ENCODE data around the gene NRIP3. TPM values are rescaled to one million over a fixed set of nuclear protein-coding genes. Genes with fewer than 3 reads are reported as not detected.
A peak's percentile ranks its signal among the peaks of the same experiment; 100 is the strongest.

Gene NRIP3
- total RNA-seq, 2 donors from 2014 or later, result 2.2 to 2.4 TPM

DNA sequence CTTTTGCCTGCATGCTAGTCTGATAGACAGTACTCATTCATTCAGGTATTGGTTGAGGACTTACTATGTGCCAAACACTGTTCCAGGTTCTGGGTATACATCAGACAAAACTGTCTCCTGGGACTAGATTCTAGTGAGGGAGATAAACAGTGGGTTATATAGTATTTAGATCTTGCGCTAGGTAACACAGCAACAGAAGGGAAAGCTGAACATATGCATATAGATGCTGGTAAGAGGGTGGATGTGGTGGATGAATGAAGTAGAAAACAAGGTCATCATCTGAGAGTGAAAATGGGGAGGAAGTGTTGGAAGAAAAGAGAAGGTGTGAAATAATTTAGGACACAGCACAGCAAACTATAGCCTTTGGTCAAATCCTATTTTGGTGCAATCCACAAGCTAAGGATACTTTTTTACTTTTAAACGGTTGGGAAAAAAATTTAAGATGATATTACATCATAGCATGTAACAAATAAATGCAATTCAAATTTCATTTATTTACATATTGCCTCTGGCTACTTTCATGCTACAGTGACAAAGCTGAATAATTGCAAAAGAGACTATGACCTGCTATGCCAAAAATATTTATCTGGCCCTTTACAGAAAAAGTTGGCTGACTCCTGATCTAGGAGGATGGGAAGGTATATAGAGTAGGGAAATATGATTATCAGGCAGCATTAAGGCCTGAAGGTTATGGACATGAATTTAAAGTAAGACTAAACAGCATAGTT is 32.4 kb downstream of the NRIP3 start:
- Mint-ChIP-seq H3K4me3 (no peak overlapping the region), H3K27me3 (no peaks in the 10 kb centered on the region), H3K4me1 (no peaks in the 10 kb centered on the region)

DNA sequence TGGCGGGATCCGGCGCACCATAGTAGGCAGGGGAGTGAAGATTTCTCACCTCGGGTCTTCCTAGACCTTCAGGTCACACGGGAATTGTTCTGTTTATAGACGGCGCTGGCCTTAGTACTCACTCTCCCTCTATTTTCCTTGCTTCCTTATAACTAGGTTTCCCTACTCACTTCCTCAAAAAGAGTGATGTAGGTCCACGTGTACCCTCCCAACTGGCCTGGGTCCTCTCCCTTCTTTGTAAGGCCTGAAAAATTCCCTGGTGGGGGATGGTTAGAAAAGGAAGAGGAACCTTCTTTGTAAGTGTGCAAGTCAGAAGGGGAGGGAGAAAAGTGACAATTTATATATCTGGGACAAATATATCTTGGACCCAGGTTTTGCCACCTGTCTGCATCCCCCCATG is 36.6 kb downstream of the NRIP3 start:
- Mint-ChIP-seq H3K27ac (no peak overlapping the region), H3K4me1 (peaks cover 8% of the 10 kb centered on the region)
- no peak for ATAC-seq (replicated peaks)

More for the DNA sequence above, 32.4 kb downstream of the NRIP3 start:
- Mint-ChIP-seq H3K27ac (no peak overlapping the region), H3K9me3 (no peaks in the 10 kb centered on the region), H3K36me3 (ENCODE audit: low read depth) (no peaks in the 10 kb centered on the region)
- no peak for ATAC-seq (replicated peaks)

DNA sequence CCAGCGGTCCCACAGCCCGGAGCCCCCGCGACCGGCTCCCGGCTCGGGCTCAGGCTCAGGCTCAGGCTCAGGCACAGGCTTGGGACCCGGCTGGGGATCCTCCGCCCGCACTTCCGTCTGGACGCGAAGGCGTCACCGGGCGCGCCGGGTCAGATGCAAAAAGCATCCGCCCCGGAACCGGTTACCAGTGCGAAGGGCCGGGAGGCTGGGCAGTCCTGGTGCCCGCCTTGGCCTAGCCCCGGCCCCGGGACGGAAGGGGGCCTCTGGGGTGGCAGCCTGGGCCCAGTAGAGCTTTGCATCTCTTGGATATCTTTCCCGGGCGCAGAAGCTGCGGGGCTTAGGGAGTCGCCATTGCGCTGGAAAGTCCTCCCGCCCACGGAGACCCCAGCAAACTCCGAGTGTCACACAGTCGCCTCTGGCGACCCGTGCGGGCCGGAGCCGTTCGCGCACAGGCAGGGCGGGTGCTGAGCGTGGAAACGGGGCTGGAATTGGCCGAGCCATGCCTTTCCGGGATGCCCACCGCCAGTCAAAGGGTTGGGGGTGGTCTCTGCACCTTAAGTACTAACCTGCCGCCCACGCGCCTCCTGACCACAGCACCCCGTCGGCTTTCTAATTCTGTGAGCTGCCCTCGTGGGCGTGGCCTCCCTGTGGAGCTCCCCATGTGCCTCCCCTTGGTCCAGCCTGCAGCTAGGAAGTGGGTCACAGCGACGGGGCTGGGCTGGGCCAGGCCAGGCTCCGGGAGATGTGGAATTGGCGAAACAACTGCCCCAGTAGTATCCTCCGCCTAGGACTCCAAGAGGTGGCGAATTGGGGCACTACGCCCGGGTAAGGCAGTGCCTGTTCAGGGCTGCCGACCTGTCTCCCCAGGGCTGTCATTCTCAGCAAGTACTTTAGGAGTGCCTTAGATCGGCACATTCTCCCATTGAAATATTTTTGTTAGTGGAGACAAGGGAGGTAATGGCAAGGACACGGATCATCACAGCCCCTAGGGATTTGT is 39.2 kb downstream of the NRIP3 start, which contains the start of gene TMEM9B:
TSS of gene TMEM9B (minus strand) at position 119 of the 997 bp plus-strand sequence. CDS start 129 bp downstream, outside the sequence.
- peak; percentile 94 for ATAC-seq (replicated peaks)

More for the DNA sequence above, 36.6 kb downstream of the NRIP3 start:
- H3K36me3 Mint-ChIP-seq (ENCODE audit: low read depth), result no peaks in the 10 kb centered on the region
- no peaks in the 10 kb centered on the region for H3K9me3 Mint-ChIP-seq
- no peak overlapping the region for H3K4me3 Mint-ChIP-seq
- no peaks in the 10 kb centered on the region for H3K27me3 Mint-ChIP-seq

DNA sequence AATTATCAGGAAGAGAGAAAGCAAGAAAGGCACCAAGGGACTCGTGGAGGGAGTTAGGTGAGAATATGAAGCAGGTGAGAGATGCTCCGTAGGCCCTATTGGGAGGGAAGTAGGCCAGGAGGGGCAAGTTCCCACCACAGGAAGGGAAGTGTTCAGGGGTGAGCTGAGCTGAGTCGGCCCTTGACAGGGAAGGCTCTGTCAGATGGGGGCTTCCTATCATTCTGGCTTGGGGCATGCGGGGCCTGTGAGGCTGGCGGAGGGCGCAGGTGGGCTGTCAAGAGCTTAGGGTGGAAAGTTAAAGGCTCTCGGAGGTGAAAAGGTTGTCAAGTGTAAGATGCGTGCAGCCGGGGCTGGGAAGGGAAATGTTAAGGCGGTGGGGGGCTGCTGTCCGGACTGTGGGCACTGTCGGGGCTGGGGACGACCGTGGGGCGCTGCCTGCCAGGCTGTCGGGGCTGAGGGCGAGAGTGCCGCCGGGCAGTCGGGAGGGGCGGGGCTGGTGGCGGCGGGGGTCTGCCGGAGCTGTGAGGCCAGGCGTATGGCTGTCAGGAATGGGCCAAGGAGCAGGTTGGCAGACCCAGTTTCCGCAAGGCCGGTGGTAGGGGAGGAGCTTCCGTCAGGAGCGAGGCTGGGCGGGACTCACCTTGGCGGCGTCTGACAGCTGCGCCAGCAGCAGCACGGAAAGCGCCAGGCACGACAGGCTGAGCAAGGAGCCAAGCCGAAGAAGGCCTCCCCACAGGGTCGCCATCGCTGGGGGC is 40.1 kb downstream of the NRIP3 start:
- H3K4me1 Mint-ChIP-seq, result peaks cover 14% of the 10 kb centered on the region
- peak; percentile 79 for ATAC-seq (replicated peaks)
- H3K27me3 Mint-ChIP-seq, result no peaks in the 10 kb centered on the region
- H3K9me3 Mint-ChIP-seq, result no peaks in the 10 kb centered on the region
- peaks cover 11% of the 10 kb centered on the region for H3K36me3 Mint-ChIP-seq (ENCODE audit: low read depth)
- peak overlapping the region; percentile 89 for H3K4me3 Mint-ChIP-seq
- H3K27ac Mint-ChIP-seq, result peak overlapping the region; percentile 92

More for the DNA sequence above, 39.2 kb downstream of the NRIP3 start, which contains the start of gene TMEM9B:
- Mint-ChIP-seq H3K27ac (peak within 1 kb of the TSS; percentile 92), H3K4me3 (peak within 1 kb of the TSS; percentile 89), H3K27me3 (no peaks in the 10 kb centered on the region), H3K9me3 (no peaks in the 10 kb centered on the region), H3K4me1 (peaks cover 14% of the 10 kb centered on the region), H3K36me3 (ENCODE audit: low read depth) (peaks cover 11% of the 10 kb centered on the region)

DNA sequence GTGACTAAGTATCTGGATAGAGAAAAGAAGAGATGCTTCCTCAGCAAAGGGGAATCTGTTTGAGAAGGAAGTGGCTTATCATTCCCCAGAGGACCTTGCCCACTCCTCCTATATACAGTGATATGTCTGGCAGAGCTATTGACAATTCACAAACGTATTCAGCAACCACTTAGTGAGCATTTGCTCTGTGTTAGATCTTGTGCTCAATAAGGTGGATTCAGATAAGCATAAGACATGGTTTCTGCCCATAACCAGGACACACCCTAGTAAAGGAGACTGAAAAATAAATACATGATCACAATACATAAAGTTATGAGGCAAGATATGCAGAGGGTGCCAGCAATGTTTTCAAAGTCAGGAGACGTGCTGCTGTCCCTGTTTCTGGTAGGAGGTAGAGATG is 41.0 kb downstream of the NRIP3 start:
- Mint-ChIP-seq H3K36me3 (ENCODE audit: low read depth) (peaks cover 11% of the 10 kb centered on the region), H3K4me1 (peaks cover 14% of the 10 kb centered on the region), H3K9me3 (no peaks in the 10 kb centered on the region), H3K27me3 (no peaks in the 10 kb centered on the region), H3K4me3 (peak overlapping the region; percentile 89), H3K27ac (peak overlapping the region; percentile 92)
- no peak for ATAC-seq (replicated peaks)

DNA sequence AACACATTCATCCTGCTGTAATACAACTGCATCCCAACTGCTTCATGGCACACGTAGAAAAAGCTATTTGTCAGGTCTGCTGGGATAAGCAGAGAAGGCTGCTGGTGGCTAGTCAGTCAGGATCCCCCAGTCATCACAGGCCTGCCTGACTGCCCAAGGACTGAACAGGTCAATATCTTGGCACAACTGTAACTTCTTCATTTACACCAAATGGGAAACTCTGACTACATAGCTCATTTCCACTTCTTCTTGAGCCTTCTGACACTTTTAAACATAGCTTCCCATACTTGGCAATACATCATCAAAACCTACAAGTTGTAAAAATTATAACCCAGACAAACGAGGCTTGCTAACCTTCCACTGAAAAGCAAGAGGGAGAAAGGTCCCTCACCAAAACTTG is 42.4 kb downstream of the NRIP3 start:
- peaks cover 24% of the 10 kb centered on the region for H3K36me3 Mint-ChIP-seq (ENCODE audit: low read depth)
- no peak for ATAC-seq (replicated peaks)
- no peaks in the 10 kb centered on the region for H3K9me3 Mint-ChIP-seq
- H3K4me3 Mint-ChIP-seq, result no peak overlapping the region
- H3K27ac Mint-ChIP-seq, result peak overlapping the region; percentile 67
- H3K4me1 Mint-ChIP-seq, result peaks cover 26% of the 10 kb centered on the region
- H3K27me3 Mint-ChIP-seq, result no peaks in the 10 kb centered on the region

DNA sequence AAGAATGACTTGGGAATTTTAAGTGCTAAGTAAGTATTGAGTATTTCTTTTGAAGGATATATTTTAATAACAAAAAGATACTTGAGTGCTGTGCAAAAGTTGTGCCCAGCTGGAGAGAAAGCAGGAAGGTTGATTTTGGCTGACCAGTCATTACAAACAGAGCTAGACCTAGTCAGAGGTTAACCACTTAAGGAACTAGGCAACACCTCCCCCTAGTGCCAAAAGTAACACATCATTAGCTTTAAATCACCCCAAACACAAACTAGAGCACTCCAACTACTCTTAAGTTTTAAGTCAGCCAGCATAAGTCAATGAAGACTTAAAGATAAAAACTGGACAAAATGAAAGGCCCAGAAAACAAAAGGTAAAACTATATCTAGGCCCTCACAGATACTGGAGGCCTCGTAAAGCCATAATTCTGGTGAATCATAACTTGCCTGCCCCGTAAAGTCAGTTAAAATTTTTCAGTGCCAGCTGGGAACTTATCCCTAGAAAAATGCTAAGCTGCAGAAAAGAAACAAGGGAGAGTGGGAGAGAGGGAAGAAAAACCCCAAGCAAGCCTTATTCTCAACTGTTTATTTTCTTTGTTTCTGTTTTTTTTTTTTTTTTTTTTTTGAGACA is 44.1 kb downstream of the NRIP3 start:
- peak; percentile 43 for ATAC-seq (replicated peaks)

DNA sequence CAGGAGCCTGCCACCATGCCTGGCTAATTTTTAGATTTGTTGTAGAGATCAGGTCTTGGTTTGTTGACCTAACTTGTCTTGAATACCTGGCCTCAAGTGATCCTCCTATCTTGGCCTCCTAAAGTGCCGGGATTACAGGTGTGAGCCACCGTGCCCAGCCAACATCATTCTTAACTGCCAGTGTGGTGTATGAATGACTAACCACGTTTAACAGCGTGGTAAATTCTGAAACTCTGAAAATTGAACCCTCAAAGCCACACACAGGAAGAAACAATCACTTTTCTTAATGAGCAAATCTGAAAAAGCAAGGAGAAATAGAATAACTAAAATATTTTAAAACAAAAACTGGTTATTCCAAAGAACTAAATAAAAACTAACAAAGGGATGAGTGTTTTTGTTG is 46.9 kb downstream of the NRIP3 start:
- peak; percentile 82 for ATAC-seq (replicated peaks)
- H3K27me3 Mint-ChIP-seq, result no peaks in the 10 kb centered on the region
- H3K4me1 Mint-ChIP-seq, result peaks cover 20% of the 10 kb centered on the region
- H3K27ac Mint-ChIP-seq, result peak overlapping the region; percentile 64
- H3K4me3 Mint-ChIP-seq, result no peak overlapping the region
- H3K36me3 Mint-ChIP-seq (ENCODE audit: low read depth), result peaks cover 68% of the 10 kb centered on the region
- H3K9me3 Mint-ChIP-seq, result no peaks in the 10 kb centered on the region

More for the DNA sequence above, 44.1 kb downstream of the NRIP3 start:
- H3K36me3 Mint-ChIP-seq (ENCODE audit: low read depth), result peaks cover 41% of the 10 kb centered on the region
- H3K27me3 Mint-ChIP-seq, result no peaks in the 10 kb centered on the region
- H3K9me3 Mint-ChIP-seq, result no peaks in the 10 kb centered on the region
- H3K4me3 Mint-ChIP-seq, result no peak overlapping the region
- H3K4me1 Mint-ChIP-seq, result peaks cover 27% of the 10 kb centered on the region
- no peak overlapping the region for H3K27ac Mint-ChIP-seq

DNA sequence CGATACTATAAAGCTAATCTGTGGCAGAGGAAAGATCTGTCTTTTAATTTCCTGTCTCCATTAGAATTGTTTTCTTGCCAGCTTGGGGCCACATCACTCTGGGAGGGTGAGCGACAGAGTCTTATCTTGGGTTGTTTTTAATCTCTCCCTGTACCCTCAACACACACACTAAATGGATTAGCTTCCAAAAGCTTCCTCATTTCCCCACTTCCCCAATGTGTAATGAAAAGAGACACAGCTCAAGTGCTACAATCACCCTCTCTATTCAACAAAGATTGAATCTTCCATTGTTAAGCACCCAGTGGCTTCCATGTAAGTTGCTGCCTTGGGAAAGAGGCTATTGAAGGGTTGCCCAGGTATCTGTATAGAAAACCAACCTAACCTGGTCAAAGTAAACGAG is 54.9 kb downstream of the NRIP3 start:
- H3K9me3 Mint-ChIP-seq, result no peaks in the 10 kb centered on the region
- no peak overlapping the region for H3K4me3 Mint-ChIP-seq
- H3K4me1 Mint-ChIP-seq, result no peaks in the 10 kb centered on the region
- no peak for ATAC-seq (replicated peaks)
- no peak overlapping the region for H3K27ac Mint-ChIP-seq
- H3K36me3 Mint-ChIP-seq (ENCODE audit: low read depth), result peaks cover 72% of the 10 kb centered on the region
- H3K27me3 Mint-ChIP-seq, result no peaks in the 10 kb centered on the region

DNA sequence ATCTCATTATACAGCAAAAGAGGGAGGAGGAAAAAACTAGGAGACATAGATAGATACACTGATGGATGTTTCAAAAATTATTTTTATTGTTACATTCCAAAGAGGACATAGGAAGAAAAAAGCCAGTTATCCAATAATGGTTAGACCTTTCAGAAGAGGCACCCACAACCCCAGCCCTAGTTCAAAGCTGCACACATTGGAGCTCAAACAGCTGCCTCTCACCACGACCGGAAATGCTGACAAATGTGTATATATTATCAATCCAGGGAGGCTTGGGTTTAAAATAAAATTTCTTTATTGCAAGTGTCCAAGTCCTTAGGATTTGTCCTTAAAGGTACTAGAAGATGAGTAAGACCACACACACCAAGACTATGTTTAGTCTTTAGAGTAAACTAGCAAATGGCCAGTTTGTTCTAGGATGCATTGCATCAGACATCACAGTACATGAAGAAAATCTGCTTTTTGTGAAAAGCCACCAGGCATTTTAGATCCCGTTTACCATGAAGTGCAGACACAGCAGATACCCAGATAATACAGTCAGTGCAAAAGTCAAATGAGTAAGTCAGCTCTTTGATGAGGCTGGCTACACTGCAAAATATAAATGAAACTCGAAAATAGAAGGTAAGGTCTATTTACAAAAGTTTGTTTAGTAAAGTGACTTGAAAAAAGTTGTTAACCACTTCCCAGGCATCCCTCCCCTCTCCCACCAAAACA is 56.4 kb downstream of the NRIP3 start:
- Mint-ChIP-seq H3K4me3 (no peak overlapping the region), H3K27ac (no peak overlapping the region), H3K9me3 (no peaks in the 10 kb centered on the region)

DNA sequence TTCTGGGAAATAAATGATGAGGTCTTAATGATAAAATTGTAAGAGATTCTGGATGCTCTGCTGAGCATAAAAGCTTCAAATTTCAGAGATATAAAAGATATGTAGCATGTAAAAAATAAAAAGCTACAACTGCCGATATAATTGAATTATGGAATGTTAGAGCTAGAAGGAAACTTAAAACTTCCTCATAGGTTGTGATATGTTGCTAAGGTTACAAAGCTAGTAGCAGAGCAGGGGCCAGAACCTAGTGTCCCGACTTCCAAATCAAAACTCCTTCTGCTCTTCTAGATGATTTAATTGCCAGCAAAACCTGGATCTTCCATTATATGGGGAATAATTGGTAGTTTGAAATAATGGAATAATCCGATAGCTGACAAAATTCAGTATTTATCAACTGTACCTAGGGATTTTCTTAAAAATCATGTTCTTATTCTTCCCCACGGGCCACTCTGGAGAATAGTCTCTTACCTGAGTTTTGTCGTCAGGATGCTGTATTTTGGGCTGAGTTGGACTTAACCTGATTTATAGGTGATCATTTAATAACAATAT is 61.2 kb downstream of the NRIP3 start, which contains the start of gene ASCL3:
TSS of gene ASCL3 (minus strand) at position 499 of the 549 bp plus-strand sequence. CDS start 4,855 bp downstream, outside the sequence.
- H3K4me3 Mint-ChIP-seq, result no peak within 1 kb of the TSS

More for the DNA sequence above, 56.4 kb downstream of the NRIP3 start:
- no peak for ATAC-seq (replicated peaks)
- Mint-ChIP-seq H3K27me3 (no peaks in the 10 kb centered on the region), H3K36me3 (ENCODE audit: low read depth) (peaks cover 57% of the 10 kb centered on the region), H3K4me1 (no peaks in the 10 kb centered on the region)

DNA sequence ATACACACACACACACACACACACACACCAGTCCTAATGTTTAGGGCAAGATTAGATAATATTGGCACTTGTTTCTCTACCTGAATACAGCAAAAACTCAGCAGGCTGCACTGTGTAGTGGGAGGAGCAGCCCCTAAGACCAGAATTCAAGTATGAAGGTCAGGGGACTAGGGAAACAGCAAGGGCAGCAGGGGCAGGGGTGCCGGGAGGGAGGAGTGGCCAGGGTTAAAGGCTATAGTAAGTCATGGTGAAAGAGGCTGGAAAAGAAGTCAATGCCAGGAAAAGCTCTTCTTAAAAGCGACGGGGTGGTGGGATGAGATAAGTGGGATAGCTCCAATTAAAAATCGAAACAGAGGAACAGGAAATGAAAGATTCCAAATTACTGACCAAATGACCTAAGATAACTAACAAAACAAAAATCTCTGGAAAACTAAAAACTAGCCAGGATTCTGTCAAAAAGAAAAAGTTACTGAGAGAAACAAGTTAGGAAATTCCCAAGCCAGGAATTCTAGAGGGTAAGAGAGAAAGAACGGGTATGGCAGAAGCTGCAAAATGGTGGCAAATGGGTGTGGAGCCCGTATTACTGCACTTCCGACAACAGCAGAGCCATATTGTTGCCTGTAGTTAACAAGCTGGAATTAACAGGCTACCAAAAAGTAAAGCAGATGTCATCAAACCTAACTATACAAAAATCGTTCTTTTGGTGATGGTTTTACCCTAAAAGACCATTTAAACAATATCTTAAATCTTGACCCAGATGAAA is 62.3 kb downstream of the NRIP3 start:
- no peak overlapping the region for H3K4me3 Mint-ChIP-seq
- H3K36me3 Mint-ChIP-seq (ENCODE audit: low read depth), result no peaks in the 10 kb centered on the region
- H3K27ac Mint-ChIP-seq, result no peak overlapping the region
- ATAC-seq (replicated peaks), result no peak
- no peaks in the 10 kb centered on the region for H3K9me3 Mint-ChIP-seq
- no peaks in the 10 kb centered on the region for H3K4me1 Mint-ChIP-seq
- peaks cover 5% of the 10 kb centered on the region for H3K27me3 Mint-ChIP-seq

More for the DNA sequence above, 61.2 kb downstream of the NRIP3 start, which contains the start of gene ASCL3:
- no peak within 1 kb of the TSS for H3K27ac Mint-ChIP-seq
- H3K36me3 Mint-ChIP-seq (ENCODE audit: low read depth), result peaks cover 9% of the 10 kb centered on the region
- peaks cover 5% of the 10 kb centered on the region for H3K27me3 Mint-ChIP-seq
- no peak for ATAC-seq (replicated peaks)
- no peaks in the 10 kb centered on the region for H3K9me3 Mint-ChIP-seq
- H3K4me1 Mint-ChIP-seq, result no peaks in the 10 kb centered on the region

Data from activated T-helper 17 cell treated with anti-CD3 and anti-CD28 coated beads, Interleukin-2, amount 50 U/mL, for 72 hours (primary cell).